HG03135 (cell line): ENCODE measurements around the gene RBMS3.
"Not testable (repeated sequence)": the region's sequence is repeated elsewhere in the genome, so short reads cannot be mapped to it uniquely, and the experiment has no call there.

Experiments used
- ATAC-seq: cut with Tn5 transposase; IDR thresholded peaks from one replicate; pipeline ENCODE4 v1.9.1; 2021; ENCODE audit warnings: mild to moderate bottlenecking, moderate library complexity; ENCODE audit not compliant: unreplicated experiment

The RBMS3 gene

DNA sequence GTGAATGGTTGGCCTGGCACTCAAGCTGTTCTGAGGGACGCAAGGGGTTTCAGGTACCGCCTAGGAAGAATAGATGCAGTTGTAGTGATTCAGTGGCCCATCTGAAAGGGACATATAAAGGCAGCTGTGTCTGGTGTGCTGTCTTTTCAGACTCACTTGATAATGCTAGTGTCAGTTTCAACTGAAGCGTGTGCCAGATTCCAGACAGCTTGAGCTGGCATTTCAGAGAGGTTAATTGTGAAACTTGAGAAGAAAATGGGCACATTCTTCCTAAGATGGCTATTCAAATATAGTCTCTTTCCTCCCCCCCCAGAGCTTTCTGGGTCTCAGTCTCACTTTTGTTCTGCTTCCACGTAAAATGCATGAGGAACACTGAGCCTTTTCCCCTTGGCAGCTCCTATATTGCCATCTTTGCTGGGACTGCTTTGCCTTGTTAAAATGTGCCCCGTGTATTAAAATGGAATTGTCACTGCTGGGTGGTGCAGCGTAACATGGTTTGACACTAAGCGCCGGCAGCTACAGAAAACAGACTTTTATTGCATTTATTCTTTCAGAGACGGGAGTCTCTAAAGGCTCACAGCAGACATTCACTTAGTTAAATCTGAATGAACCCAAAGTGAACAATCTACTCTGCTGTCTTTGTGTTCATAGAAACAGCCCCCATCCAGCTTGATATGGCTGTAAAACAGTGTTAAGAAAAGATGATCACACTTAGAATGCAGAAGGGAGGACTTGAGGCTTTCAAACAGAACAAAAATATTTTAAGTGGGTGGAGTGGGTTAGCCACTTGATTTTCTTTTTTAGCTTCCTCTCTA, 478.7 kb downstream of the RBMS3 start:
- no peak for ATAC-seq

DNA sequence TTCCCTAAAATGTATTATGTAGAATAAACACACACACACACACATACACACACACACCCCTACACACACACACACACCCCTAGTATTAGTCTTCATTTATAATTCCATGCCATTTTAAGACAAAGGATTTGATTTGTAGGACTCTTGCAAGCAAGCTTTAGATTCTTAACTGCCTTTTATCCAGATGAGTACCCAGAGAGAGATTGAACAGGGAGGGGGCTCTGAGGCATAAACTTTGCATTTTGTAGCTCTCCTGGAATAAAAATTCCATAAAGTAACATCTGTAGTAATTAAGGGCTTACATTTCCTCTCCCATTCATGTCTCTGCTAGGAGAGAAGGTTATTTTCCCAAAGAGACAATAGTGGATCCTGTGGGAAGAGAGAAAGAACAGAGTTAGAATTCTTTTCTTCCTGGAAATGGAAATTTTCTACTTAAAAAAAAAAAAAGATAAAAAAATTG, 479.4 kb downstream of the RBMS3 start:
- ATAC-seq, result no peak

DNA sequence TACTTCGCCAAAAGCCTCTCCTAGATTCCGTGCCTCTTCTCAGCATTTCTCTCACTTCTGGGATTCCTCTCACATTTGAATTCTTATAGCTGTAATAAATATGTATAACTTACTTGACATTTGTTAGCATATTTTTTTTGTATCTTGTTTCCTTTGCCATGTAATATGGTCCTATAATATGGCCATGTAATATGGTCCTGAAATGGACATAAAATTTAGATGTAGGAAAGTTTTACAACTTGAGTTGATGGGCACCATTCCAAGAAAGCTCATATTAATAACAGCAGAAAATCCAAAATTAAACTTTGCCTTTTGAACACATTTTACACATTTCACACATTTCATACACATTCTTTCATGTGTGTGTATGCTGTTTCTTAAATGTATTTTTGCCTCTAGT, 480.6 kb downstream of the RBMS3 start:
- ATAC-seq, result no peak

DNA sequence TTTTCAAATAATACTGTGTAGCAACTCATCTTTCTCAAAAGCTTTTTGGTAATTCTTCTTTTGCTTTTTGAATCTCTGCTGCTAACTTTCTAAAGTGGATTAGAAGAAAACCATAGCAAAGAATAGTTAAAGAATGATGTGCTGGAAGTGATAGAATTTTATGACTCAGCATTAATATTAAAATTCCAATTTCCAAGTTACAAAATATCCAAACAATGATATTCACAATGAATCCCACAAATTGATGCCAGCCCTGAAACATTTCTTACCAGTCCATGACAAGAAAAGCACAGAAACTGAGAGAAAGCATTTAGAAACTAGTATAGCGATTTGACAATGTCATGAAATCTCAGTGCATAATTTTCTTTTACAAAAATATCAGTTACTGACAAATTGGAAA, 482.2 kb downstream of the RBMS3 start:
- ATAC-seq, result no peak

DNA sequence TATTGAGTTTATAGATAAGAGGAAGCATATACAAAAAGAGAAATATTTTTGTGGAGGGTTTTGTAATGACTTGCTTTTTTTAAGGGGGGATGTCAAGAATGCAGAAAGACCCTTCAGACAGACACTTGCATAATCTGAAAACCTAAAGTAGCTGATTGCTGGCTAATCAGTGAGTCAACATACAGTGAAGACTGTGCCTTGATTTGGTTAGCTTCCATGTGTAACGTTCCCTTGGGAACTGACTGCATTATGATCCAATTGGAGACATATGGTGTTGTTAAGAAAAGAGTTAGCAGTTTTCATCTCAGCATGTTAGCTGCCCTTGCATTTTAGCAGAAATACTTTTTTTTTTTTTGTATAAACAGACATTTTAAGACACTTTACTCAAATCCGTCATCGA, 483.2 kb downstream of the RBMS3 start:
- ATAC-seq, result no peak

DNA sequence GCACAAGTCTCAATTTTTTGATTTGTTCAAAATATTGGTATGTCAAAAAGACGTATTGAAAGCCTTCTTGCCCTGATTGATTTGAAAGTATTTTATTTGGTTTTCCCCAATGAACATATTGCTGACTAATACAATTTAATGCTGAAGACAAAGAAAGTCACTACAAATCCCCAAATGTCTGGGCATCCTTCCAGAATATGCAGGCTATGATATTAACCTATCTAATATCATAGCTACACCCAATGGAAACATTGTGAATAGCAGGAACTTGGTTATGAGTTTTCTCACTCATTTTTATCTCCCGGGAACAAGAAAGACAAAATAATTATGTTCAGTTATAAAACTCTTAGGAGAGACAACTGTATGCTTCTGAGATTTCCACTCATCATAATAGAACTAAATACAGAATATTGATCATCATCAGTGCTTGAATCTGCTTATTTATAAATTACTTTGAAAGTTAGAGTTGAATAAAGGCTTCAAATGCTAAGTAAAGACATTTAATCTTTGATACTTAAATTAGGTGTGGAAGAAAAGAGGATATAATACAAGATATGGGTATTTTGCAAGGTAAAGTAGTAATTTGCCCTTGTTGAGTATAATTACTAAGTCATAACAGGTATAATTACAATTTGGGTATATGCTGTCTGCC, 483.9 kb downstream of the RBMS3 start:
- no peak for ATAC-seq

DNA sequence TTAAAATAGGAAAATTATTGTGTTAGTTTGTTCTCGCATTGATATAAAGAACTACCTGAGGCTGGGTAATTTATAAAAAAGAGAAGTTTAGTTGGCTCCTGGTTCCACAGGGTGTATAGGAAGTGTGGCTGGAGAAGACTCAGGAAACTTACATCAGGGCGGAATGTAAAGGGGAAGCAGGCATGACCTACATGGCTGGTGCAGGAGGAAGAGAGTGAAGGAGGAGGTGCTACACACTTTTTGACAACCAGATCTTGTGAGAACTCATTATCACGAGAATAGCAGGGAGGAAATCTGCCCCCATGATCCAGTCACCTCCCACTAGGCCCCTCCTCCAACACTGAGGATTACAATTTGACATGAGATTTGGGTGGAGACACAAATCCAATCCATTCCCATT, 490.7 kb downstream of the RBMS3 start:
- no peak for ATAC-seq

DNA sequence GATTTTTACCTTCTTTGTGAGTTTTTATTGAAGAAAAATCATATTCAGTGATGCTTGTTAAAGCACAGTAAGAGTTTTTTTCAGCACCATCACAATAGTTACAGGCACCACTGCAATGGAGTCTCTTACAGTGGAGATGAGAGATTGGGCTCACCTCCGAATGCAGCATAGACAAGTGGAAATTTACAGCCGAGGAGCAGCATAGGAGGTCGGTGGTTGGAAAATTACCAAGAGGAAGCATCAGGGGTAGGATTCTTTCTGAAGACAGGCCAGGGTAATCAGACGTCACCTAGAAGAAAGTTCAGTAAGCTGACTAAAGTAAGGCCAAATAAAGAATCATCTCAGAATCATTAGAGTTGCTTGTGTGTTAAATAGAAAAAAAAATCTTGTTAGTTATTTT, 491.6 kb downstream of the RBMS3 start:
- ATAC-seq, result no peak

DNA sequence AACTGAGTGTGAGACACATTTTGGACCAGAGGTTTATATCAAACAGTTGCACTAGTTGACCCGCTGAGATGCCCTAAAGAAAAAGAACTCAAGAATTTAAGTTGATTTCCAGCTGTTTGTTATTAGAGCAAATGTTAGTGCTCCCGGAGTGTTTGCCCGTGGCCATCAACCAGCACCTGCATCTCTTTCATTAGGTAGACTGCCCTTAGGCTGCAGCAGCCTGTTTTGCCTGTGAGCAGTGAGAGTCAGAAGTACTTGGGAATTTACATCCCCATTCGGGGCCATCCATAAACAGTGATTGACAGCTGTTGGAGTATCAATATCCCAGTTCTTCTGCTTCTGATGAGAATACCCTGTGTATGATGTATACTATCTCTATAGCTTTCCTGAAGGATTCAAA, 492.6 kb downstream of the RBMS3 start:
- no peak for ATAC-seq

DNA sequence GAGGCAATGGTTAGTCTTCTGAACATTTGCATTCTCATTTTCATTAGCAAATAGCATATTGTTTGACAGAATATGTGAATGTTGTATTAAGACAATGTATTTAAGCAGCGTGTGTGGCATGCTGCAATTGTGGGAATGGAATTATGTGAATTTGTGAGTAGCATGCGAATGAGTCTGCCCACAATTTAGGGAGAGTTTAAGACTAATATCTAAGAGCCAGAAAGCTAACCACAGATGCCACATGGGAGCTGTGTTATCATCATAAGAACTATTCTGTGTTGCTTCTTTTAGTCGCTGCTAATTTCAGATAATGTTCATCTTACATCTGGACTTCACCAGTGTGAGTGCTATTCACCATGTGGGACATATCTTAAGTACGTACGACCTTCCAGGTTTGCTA, 494.5 kb downstream of the RBMS3 start:
- ATAC-seq, result no peak

DNA sequence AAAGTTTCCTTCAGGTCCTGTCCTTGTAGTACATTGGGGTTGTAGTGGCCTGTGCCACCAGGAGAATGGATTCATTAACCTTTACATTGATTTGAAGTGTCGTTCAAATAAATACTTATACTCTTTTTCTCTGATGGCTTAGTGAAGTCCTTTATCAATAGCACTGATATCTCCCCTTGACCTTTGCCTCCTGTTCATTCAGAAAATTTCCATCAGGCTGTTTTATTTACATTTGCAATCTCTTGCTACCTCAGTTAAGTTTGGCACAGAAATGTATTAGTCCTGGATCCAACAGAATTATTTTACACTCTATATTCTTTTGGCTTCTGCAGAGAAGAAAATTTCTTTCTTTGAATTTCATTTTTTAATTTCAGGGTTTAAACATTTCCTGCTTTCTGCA, 497.0 kb downstream of the RBMS3 start:
- ATAC-seq, result no peak

DNA sequence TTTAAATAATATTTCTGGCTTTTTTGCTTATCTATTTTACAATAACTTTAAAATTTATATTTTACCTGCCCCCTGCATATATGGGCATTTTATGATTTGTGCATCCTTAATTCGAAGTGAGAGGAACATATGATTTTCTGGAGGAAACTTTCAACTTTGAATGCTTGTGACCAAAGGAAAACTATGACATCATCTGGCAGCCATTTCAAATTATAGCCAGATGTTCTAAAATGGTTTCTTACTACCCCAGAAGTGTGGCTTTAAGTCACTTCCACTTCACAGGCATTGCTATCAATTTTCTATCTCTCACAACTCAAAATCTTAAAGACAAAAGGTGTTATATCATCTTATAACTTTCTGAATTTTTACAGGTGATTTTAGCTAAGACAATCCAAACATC, 508.8 kb downstream of the RBMS3 start:
- ATAC-seq, result no peak

DNA sequence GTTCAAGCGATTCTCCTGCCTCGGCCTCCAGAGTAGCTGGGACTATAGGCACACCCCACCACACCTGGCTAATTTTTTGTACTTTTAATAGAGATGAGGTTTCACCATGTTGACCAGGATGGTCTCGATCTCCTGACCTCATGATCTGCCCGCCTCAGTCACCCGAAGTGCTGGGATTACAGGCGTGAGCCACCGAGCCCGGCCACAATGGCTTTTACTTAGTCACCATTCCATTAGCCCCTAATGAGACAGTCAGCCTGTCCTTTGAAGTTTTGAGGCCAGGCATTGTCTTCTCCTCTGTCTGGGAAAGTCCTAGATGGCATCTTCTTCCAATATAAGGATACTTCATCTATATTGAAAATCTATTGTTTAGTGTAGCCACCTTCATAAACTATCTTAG, 515.9 kb downstream of the RBMS3 start:
- ATAC-seq, result no peak

DNA sequence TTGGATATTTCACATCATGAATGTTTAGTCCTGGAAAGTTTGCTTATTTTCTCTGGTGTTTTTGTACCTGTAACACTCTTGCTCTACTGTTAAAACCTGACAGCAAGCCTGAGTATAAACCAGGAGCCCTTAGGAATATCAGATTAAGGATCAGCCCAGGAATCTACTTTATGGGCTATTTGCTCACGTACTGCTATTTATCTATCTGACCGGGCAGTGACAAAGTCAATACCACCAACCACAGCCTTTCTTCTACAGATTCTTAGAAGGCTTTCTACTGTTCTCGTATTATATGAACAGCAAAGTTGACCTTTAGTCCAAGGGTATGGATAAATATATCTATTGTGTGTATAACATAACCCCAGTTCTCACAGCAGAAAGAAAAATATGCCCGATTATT, 521.2 kb downstream of the RBMS3 start:
- no peak for ATAC-seq

DNA sequence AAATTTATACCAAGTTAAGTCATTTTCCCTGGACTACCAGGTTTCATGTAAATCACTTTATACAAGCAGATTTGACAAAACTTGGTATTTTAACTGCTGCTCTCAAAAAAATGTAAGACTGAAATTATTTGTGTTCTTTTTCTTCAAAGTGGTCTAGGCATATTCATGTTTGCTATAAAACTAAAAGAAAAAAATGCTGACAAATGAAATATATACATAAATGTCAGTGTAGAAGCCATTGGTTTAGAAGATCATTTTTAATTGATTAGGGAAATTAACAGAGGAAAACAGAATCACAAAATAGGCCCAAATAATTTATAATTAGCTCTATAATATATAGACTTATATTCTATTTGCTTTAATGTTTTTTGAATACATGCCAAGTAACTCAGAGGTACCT, 523.2 kb downstream of the RBMS3 start:
- ATAC-seq, result no peak

DNA sequence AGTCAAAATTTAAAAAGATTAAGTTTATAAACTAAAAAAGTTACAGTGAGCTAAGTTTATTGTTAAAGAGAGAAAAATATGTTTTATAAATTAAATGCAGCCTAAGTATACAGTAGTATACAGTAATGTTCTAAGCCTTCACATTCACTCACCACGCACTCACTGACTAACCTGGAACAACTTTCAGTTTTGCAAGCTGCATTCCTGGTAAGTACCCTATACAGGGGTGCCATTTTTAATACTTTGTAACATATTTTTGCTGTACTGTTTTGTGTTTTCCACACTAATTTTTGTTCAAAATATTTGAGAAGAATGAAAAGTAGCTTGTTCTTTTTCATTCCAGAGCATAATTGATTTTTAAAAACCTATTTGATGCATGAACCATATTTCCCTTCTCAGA, 524.9 kb downstream of the RBMS3 start:
- no peak for ATAC-seq

DNA sequence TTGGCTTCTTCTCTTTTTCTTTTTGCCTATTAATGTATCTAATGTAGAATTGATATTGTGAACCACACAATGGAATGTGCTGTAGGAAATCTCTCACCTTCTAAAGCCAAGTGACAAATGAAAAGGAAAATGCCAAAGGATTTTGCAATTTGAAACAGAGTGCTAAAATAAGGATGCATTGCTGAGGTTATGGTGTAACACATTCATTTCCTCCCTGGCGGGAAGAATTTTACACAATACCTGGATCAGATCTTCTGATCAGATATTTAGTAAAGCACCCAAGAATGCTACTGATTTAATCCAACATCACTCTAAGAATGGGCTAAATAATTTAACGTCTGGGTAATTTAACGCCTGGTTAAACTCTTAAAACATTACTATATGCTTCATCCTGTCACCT, 527.5 kb downstream of the RBMS3 start:
- ATAC-seq, result not testable (repeated sequence)

DNA sequence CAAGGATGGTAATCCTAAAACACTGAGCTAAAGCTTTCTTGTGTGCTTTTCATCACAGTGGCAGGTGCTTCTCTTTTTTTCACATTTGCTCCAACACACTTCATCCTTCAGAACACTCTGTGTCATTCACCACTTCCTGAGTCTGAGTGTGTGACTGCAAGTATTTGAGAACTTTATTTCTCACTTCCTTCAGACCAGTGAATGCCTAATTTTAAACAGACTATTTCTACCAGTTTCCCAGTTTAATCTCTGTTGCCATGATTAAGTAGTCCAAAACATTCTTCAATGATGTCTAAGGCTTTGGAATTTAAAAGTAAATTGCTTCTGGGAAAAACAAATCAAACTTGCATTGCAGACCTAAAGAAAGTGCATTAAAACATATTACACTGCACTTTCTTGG, 541.2 kb downstream of the RBMS3 start:
- ATAC-seq, result no peak

DNA sequence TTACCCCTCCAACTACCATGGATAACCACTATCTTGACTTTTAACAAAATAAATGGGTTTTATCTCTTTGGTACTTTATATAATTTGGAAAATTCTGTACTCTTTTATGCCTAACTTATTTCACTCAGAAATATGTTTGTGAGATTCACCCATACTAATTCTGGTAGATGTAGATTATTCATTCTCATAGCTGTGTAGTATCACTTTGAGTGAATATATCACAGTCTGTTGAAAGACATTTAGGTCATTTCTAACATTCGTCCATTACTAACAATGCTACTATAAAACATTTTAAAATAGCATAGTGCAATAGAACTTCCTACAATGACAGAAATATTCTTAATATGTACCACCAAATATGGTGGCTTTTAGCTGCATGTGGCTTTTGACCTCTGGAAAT, 542.4 kb downstream of the RBMS3 start:
- no peak for ATAC-seq

DNA sequence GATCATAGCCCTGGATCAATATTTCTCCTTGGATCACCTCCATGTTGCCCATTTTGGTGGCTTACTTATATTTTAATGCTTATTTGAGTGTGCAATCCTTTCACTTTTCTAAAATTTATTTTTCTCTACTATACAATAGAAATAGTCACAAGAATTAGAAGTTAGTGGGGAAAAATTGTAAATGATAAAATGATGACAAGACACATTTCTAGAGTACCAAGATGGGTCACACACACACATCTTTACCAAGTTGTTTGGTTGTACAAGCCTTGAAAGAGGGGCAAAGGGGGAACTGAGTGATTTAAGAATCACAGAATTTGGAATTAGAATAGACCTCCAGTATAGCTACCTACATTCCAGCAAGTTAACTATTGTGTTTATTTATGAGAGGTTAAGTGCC, 545.8 kb downstream of the RBMS3 start:
- no peak for ATAC-seq

DNA sequence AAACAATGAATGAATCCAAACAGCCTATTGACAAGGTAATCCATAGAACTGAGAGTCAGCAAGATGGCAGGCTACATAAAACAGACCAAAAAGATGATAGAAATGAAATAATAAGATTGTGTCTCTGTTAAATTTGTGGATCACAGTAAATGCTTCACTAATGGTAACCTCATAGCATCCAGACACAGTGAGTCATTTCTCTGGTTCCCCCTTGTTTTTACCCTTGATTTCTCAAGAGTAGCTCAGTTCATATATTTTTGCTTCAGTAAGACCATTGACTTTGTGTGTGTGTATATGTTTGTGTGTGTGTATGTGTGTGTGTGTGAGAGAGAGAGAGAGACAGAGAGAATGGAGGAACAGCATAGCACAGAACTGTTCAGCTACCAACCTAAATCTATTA, 546.9 kb downstream of the RBMS3 start:
- ATAC-seq, result no peak

DNA sequence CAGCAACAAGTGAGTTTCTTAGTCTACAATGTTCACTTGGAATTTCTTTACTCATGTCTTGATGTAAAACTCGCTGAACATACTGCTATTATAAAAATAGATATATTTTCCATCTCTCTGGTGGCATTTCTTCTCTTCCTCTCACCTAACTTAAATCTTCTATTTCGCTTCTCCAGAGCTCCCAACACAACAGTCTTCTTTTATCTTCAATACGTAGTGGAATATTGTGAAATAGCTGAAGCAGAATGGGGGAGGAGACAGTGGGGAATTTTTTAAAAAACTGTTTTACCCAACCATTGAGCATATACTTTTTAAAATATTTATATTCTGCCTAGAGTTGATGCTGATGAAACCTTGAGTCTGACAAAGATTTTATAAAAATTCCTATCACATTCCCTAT, 548.5 kb downstream of the RBMS3 start:
- ATAC-seq, result no peak

DNA sequence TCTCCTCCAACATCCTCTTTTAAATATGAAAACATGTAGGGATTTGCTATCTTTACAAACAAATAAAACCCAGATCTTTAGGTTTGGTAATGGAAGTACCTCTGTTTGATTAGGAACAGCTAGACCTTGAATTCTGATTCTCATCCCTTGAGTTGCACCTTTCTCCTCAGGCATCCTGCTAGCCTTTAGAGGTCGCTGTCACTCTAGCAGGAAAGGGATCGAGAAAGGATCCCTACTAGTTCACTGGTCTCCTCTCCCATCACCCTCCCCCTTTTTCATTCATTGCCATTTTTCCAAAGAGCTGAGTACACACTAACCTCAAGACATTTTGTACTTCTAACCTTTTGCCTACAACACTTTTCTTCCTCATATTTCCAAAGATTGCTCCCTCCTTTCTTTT, 569.8 kb downstream of the RBMS3 start:
- ATAC-seq, result no peak
